ENCODE results near the gene CMTM2. TPM values are rescaled to one million over a fixed set of nuclear protein-coding genes. Genes with fewer than 3 reads are reported as not detected.
A peak's percentile ranks its signal among the peaks of the same experiment; 100 is the strongest.

The CMTM2 gene
- total and polyA plus RNA-seq, 2 of the 4 experiments (the other 2 are of a cell fraction) = not detected

GRCh38 chr16:66552286-66553177 lies 26.7 kb upstream of the CMTM2 start, which contains the start of gene CKLF:
Gene CKLF (plus strand): TSS chr16:66552576. CDS start chr16:66552716, 140 bp downstream.
- peak within 1 kb of the TSS; percentile 93 for H3K9ac ChIP-seq (ENCODE audit: low read depth, low read length)
- H3K56ac ChIP-seq (ENCODE audit: extremely low read depth, insufficient read depth, low read length) = peak within 1 kb of the TSS; percentile 93
- H4K8ac ChIP-seq (ENCODE audit: low read depth in 2 of 2, low read length in 2 of 2) = peak within 1 kb of the TSS; percentile 98 to 100
- dilution Hi-C loops (cut with HindIII; ENCODE audit: low sequenced_read_pairs, unreplicated experiment) (no loop called here), in situ Hi-C loops (cut with MboI; ENCODE audit: low sequenced_read_pairs) (loop anchor here (5.0 kb wide), 1 partner anchor 50 kb away; the partner anchor contains the start of gene CMTM3), intact Hi-C loops (cut with micrococcal nuclease) (loop anchor here (2.0 kb wide), 1 partner anchor 52 kb away; the partner anchor contains the start of gene CMTM3)
- peaks cover 16% of the 10 kb centered on the region; the same call in 1 of the 2 replicates for H3K9me1 ChIP-seq (ENCODE audit: insufficient read depth, low read length)
- peak within 1 kb of the TSS; percentile 96 for H2BK5ac ChIP-seq (ENCODE audit: low read depth, low read length, poor library complexity, severe bottlenecking)
- 18% methylated on average over 40 of the region's 63 CpGs; no CpG with 5 or more reads in 1 of the 2 experiments for WGBS, 2 experiments (ENCODE audit: extremely low coverage in 2 of 2, insufficient read length in 1 of 2)
- H2AK5ac ChIP-seq (ENCODE audit: low read depth, low read length) = peak within 1 kb of the TSS; percentile 91
- CTCF ChIA-PET = interaction anchor here (0.6 to 0.8 kb wide), 2 partner anchors 18 to 147 kb away, joined by 3 read pairs; no protein-coding TSS in a partner anchor
- H2AK9ac ChIP-seq (replicated peaks; ENCODE audit: low read depth, low read length, poor library complexity) = peak within 1 kb of the TSS; percentile 95
- peak within 1 kb of the TSS; percentile 60 for H3K4me3 ChIP-seq (ENCODE audit: insufficient read depth, low read depth, low read length)
- peak within 1 kb of the TSS; percentile 80 for H3K18ac ChIP-seq (ENCODE audit: low read depth, low read length)
- peak within 1 kb of the TSS; percentile 94 for H3K23ac ChIP-seq (ENCODE audit: low read depth, low read length)
- H3K27me3 ChIP-seq (ENCODE audit: control insufficient read depth, insufficient read depth, low read length) = no peaks in the 10 kb centered on the region
- peak within 1 kb of the TSS; percentile 85 for H3K4me2 ChIP-seq (ENCODE audit: low read depth, low read length)
- H4K91ac ChIP-seq (ENCODE audit: insufficient read depth, low read depth, low read length) = peak within 1 kb of the TSS; percentile 99
- POLR2A ChIA-PET (ENCODE audit: unreplicated experiment) = interaction anchor here (0.6 to 1.0 kb wide), 3 partner anchors 29 to 203 kb away, joined by 3 to 8 read pairs (median 3); no protein-coding TSS in a partner anchor
- peak within 1 kb of the TSS; percentile 56; the same call in 2 of the 3 replicates for H2BK15ac ChIP-seq (ENCODE audit: low read depth, low read length)
- H2BK120ac ChIP-seq (ENCODE audit: low read depth, low read length) = peak within 1 kb of the TSS; percentile 74
- H3K27ac ChIP-seq (ENCODE audit: insufficient read depth, low read length) = peak within 1 kb of the TSS; percentile 96
- H2BK20ac ChIP-seq (ENCODE audit: low read depth, low read length) = peak within 1 kb of the TSS; percentile 40; the same call in 1 of the 2 replicates
- H2AFZ ChIP-seq (replicated peaks; ENCODE audit: low read length, poor library complexity) = peak within 1 kb of the TSS; percentile 100
- H3K79me1 ChIP-seq (ENCODE audit: low read depth in 1 of 2, low read length in 2 of 2) = peaks cover 54 to 64% of the 10 kb centered on the region in 2 experiments
- peaks cover under 1% of the 10 kb centered on the region; the same call in 1 of the 2 replicates for H3K36me3 ChIP-seq (ENCODE audit: control insufficient read depth, insufficient read depth, low read length)
- peak; percentile 79 for ATAC-seq (ENCODE audit: low read depth)
- peak within 1 kb of the TSS; percentile 98 for H3K14ac ChIP-seq (replicated peaks; ENCODE audit: low read depth, low read length)
- peak within 1 kb of the TSS; percentile 98 for H3K4ac ChIP-seq (ENCODE audit: low read depth, low read length)
- no peaks in the 10 kb centered on the region for H3K9me3 ChIP-seq (ENCODE audit: control insufficient read depth, insufficient read depth, low read length)
- peaks cover 7% of the 10 kb centered on the region for H3K4me1 ChIP-seq (ENCODE audit: control insufficient read depth, insufficient read depth, low read length)
- H4K5ac ChIP-seq (ENCODE audit: low read depth, low read length) = peak within 1 kb of the TSS; percentile 94
- no TSS peak for BruUV-seq (replicated peaks)
- peak; percentile 83 for DNase-seq
- H4K20me1 ChIP-seq (ENCODE audit: insufficient read depth, low read length) = no peaks in the 10 kb centered on the region
- TF ChIP-seq RCOR1 (IDR thresholded peaks at IDR 0.05; ENCODE audit: insufficient replicate concordance, low read length) (peak; percentile 53), FOS (IDR thresholded peaks at IDR 0.05; ENCODE audit: low read depth, low read length) (no peak), CEBPB (IDR thresholded peaks at IDR 0.05; ENCODE audit: low read depth, low read length) (no peak), POLR2A (IDR thresholded peaks at IDR 0.05; ENCODE audit: low read depth, low read length) (no peak), MAFK (IDR thresholded peaks at IDR 0.05; ENCODE audit: low read depth, low read length) (no peak), RFX5 (IDR thresholded peaks at IDR 0.05; ENCODE audit: low read depth, low read length) (no peak), SMC3 (IDR thresholded peaks at IDR 0.05; ENCODE audit: low read depth, low read length) (no peak), MAZ (IDR thresholded peaks at IDR 0.05; ENCODE audit: borderline replicate concordance, low read depth, low read length) (no peak; the same call in 1 of the 2 replicates), MXI1 (IDR thresholded peaks at IDR 0.05; ENCODE audit: borderline replicate concordance, low read depth, low read length) (0 out of 2 replicates have a peak, but pooled peaks have one; percentile 40), NFE2L2 (IDR thresholded peaks at IDR 0.05; ENCODE audit: low read depth, low read length) (no peak)
- TF ChIP-seq, protein P1, sequence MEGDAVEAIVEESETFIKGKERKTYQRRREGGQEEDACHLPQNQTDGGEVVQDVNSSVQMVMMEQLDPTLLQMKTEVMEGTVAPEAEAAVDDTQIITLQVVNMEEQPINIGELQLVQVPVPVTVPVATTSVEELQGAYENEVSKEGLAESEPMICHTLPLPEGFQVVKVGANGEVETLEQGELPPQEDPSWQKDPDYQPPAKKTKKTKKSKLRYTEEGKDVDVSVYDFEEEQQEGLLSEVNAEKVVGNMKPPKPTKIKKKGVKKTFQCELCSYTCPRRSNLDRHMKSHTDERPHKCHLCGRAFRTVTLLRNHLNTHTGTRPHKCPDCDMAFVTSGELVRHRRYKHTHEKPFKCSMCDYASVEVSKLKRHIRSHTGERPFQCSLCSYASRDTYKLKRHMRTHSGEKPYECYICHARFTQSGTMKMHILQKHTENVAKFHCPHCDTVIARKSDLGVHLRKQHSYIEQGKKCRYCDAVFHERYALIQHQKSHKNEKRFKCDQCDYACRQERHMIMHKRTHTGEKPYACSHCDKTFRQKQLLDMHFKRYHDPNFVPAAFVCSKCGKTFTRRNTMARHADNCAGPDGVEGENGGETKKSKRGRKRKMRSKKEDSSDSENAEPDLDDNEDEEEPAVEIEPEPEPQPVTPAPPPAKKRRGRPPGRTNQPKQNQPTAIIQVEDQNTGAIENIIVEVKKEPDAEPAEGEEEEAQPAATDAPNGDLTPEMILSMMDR (conservative IDR thresholded peaks at IDR 0.05; ENCODE audit: low read depth, low read length) = no peak
- TF ChIP-seq, protein P2, sequence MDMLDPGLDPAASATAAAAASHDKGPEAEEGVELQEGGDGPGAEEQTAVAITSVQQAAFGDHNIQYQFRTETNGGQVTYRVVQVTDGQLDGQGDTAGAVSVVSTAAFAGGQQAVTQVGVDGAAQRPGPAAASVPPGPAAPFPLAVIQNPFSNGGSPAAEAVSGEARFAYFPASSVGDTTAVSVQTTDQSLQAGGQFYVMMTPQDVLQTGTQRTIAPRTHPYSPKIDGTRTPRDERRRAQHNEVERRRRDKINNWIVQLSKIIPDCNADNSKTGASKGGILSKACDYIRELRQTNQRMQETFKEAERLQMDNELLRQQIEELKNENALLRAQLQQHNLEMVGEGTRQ (IDR thresholded peaks at IDR 0.05; ENCODE audit: low read depth, low read length) = 0 out of 2 replicates have a peak, but pooled peaks have one; percentile 5
